HTERT RPE-1 (cell line): Measurements from ENCODE around the gene MZT2B.
"Not testable (repeated sequence)": the region's sequence is repeated elsewhere in the genome, so short reads cannot be mapped to it uniquely, and the experiment has no call there.

Experiments
- in situ Hi-C: fragments of 300-500 bp; cut with MboI; formaldehyde crosslinking; loops from 4 replicates; pipeline ENCODE4 v1.14.3; 2020; ENCODE audit warnings: low sequenced_read_pairs

The MZT2B gene

DNA sequence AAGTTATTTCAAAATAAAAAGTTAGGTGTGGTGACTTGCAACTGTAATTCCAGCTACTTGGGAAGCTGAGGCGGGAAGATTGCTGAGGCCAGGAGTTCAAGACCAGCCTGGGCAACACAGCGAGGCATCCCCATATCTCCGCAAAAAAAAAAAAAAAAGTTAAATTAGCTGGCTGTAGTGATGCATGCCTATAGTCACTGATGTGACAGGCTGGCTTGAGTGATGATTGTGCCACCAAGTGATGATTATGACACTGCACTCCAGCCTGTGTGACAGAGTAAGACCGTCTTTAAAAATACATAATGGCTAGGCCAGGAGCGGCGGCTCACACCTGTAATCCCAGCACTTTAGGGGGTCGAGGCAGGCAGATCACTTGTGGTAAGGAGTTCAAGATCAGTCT is 12.2 kb upstream of the MZT2B start:
- in situ Hi-C loops = no loop called here

DNA sequence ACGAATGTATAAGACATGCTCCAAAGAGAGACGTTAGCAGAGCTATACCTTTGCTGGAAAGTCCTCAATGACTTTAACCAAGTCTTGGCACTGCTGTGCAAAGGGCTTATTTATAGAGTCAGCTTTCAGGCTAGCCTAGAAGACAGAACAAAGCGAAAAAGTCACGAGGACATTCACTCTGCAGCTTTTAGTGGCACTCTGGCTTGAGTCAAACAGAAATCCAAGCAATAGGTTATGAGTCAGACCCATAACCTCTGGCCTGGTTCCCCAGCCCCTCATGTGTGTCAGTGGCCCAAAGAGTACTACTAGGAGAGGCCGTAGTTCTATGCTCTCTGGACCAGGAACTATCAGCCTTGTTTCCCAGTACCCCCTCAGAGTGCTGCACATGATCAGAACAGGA is 7.2 kb upstream of the MZT2B start:
- in situ Hi-C loops = not testable (repeated sequence)

DNA sequence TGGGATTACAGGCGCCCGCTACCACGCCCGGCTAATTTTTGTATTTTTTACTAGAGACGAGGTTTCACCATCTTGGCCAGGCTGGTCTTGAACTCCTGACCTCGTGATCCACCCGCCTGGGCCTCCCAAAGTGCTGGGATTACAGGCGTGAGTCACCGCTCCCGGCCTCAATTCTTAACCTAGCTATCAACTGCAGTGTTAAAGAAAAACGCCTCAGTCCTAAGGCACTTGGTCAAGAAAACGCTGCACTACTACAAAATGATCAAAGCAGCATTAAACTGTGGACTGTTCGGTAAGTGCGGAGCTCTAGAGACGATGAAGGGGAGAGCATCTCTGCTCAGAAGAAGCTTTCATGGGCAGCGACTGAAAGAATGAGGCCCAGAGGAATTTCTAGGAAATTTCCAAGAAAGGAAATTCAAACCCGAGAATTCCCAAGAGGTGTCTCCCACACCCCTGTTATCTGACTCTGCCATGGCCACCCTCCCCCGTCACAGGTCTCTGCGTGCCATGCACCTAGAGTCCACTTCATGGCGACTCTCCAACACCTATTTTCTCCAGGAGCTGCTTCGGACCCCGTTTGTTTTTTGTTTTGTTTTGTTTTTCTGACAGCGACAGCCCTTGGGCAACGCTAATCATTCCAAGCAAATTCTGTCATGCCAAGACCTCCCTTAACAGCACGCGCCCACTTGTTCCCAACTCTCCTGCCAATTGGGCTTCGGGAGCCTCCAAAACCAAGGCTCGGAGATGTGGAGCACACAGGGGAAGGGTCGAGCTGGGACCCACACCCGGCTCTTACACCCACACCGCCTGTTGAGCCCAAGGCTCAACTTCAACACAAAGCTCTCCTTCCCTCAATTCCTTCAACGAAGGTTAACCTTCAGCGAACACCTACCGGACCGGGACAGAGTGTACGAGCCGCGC is 1.4 kb upstream of the MZT2B start:
- in situ Hi-C loops = not testable (repeated sequence)

DNA sequence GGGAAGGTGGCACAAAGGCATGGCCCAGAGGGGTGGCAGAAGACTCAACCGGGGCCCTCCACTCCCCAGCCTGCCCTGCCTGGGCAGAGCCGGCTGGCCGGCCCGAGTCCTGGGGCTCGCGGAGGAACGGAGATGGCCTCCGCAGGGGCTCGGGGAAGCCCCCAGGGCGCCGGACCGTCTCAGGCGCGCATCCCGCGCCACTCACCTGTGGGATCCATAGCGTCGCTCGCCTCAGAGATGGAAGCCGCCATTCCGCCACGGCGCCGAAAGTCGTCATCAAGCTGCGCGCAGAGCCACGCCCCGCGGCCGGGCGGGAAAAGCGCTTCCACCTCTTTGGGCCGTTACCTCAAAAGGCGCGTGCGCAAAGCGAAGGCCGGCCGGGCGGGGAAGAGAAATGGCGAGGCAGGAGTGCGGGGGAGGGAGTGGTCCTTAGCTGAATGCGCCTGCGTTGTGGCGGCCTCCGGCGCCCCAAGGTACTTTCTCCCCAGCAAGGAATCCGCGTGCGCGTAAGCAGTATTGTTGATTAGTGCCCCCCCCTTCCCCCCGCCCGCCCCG is 660 bp upstream of the MZT2B start, which contains the start of gene SMPD4:
TSS of gene SMPD4 (minus strand) at position 278 of the 555 bp plus-strand sequence. CDS start 5,010 bp downstream, outside the sequence.
- in situ Hi-C loops = no loop called here

DNA sequence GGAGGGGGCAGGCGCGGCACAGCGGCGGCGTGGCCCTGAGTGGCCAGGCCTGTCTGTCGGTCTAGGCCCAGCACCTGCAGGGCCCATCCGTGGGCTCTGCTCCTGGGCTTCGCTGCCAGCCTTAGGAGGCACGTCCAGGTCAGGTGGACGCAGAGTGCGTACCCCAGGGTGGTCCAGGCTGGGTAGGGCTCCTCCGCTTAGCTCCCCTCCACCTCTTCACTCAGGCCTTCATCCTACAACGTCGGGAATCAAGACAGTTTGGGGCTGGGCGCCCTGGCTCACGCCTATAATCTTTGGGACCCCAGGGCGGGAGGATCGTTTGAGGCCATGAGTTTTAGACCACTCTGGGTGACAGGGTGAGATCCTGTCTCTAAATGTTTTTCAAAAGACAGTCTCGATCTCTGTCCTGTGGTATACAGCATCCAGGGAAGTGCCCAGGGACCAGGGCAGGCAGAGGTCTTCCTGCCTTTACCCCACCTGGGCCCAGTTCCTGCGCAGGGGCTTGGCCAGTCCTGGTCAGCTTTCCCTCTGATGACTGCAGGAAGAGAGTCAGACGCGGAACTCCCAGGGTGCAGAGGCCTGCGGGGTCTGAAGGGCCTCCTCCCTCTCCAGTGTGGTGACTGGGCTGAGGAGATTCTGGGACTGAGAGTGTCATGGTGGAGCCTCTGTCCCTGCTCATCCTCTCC is 907 bp downstream of the MZT2B start:
- in situ Hi-C loops = not testable (repeated sequence)

DNA sequence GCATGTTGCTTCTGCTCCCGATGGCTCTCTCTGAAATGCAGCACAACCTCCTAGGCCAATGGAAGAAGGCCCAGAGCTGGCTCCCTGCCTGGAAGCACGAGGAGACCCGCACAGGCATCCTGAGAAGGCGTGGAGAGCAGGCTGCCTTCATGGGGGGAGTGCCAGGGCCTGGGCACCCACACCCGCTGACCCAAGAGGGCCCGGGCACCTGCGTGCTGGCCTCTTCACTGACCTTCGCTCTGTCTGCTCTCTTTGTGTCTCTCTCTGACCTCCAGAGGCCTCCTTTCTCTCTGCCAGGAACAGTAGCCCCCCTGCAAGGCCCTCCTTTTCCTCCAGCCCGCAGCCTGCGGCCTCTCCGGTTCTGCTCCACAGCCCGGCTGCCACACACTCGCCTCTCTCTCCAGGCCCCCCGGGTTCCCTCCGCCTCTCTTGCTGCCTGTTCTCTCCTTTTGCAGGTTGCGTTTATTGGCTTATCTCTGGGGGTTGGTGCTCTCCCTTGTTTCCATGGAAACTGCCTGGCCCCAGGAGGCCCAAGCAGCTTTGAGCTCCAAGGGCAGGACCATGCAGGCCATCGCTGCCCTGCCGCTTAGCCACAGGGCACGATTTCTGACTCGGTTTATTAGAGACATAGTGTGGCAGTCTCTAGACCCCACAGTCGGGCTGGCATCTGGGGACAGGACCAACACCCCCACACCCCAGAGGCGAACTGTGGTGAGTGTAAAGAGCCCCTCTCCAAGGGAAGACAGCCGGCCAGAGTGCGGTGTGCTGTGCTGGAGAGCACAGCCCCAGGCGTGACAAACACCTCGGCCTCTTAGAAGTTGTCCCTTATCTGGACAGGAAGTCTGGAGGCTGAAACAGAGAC is 1.7 kb downstream of the MZT2B start:
- in situ Hi-C loops = no loop called here

DNA sequence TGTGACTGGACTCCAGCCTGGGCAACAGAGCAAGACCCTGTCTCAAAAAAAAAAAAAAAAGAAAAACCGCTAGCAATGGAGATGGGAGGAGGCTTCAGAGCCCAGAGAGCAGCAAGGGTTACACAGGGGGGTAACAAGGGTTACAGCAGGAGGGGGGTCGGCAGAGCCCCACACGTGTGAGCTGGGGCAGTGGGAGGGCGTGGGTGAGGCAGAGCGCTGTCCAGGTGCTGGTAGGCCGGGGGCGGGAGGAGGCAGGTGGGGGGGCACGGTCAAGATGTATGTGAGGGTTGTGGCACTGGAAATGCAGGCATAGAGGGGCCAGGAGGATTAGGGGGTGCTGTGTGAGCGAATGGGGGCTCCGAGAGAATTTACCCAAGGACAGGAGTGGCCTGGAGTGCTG is 3.4 kb downstream of the MZT2B start:
- in situ Hi-C loops = no loop called here

DNA sequence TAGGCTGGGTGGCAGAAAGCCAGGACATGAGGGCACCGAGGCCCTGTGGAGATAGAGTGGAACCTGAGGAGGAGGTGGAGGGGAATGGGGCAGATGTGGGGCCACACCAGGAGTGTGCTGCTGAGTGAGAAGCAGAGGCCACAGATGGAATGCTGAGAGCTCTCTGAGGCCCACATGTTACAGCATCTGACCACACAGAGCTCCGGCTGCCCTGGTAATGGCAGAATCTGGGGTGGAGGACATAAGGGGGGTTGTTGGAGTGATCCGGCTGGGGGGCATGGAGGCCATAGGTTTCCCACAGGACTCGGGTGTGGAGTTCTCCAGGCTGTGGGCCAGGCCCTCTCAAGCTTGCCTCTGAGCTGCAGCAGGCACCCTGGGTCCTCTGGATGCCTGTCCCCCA is 3.8 kb downstream of the MZT2B start:
- in situ Hi-C loops = no loop called here

DNA sequence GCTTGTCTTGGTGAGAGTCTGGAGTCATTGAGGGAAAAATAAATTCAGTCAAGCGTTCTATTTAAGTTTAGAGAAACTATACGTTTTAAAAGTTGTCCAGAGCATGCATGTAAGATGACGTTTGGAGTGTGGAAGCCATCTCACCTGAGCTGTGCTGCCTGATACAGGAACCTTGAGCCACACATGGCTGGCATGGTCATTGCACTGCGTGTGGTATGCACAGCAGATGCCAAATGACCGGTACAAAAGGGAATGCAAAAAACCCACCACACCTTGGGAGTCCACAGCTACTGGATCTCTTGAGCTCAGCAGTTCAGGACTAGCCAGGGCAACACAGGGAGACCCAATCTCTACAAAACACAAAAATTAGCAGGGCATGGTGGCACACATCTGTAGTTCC is 4.3 kb downstream of the MZT2B start:
- in situ Hi-C loops = no loop called here

DNA sequence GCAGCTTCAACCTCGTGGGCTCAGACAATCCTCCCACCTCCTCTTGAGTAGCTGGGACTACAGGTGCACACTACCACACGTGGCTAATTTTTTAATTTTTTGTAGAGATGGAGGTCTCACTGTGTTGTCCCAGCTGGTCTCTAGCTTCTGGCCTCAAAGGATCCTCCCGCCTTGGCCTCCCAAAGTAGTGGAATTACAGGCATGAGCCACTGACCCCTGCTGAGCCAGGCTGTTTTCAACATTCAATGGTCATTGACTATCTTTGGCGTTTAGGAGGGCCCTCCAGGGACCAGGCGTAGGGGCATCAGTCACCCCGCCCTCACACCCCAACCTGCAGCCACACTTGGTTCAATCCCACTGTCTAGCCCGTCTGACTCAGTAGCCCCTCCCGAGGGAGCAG is 5.2 kb downstream of the MZT2B start:
- in situ Hi-C loops = no loop called here

DNA sequence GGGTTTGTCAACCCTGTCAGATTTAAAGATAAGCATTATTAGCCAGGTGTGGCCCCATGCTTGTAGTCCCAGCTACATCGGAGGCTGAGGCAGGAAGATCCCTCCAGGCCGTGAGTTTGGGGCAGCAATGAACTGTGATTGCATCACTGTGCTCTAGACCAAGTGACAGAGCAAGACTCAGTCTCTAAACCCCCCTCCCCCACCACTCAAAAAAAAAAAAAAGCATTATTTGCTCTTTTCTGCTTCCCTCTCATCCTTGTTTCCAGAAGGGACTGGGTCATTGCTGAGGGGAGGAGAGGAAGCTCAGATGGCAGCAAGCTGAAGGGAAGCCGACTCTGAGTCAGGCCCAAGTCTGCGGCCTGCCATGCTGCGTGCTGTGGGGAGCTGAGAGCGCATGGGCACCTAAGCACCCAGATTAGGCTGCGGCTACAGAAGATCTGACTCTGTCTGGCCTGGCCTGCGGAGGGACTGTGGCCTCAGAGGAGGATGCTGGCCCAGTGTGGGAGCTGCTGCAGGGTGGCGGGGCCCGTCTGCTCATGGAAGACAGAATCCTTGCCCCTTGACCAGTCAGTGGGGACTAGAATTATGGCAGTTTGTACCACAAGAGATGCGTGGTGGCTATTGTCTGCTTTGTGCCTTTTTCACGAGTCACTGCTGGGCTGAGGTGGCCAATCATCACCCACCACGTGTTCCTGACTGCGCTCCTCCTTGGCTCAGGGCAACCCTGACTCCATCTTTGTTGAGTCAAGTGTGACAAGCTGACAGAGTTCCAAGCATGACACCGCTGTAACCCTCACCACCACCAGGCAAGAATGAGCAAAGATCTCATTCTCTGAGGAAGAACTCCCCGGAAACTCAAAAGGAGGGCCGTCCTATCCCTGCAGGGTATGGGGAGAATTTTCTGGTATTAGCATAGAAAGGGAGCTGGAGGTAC is 6.1 kb downstream of the MZT2B start:
- in situ Hi-C loops = not testable (repeated sequence)

DNA sequence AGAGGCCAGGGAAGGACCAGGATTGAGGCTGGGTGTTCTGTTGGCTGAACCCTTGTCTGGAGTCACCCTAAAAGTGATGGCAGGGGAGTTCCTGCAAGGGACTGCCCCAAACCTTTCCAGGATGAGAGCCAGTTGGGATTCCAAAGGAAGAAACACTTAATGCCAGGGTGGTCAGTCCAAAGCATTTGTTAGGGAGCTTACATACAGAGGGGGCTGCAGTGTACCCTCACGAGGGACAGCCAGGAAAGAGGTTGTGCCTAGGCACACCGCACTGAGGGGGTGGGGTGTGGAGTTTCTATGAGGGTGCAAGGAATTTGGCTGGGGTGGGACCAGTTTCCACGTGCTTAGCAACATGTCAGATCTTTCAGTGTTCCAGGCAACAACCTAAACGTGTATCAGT is 6.9 kb downstream of the MZT2B start:
- in situ Hi-C loops = not testable (repeated sequence)

DNA sequence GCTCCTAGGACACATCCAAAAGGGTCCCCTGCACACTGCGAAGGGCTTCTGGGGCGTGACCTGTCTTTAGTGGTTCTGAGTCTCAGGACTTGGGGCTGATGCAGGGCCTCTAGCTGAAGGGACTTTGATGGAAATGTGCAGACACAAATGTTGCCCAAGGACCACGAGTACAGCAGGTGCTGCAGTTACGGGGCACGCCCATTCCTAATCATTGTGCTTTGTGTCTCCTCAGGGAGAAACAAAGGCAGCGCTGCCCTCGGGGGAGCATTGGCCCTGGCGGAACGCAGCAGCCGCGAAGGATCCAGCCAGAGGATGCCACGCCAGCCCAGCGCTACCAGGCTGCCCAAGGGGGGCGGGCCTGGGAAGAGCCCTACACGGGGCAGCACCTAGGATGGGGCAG is 8.2 kb downstream of the MZT2B start:
- in situ Hi-C loops = no loop called here

DNA sequence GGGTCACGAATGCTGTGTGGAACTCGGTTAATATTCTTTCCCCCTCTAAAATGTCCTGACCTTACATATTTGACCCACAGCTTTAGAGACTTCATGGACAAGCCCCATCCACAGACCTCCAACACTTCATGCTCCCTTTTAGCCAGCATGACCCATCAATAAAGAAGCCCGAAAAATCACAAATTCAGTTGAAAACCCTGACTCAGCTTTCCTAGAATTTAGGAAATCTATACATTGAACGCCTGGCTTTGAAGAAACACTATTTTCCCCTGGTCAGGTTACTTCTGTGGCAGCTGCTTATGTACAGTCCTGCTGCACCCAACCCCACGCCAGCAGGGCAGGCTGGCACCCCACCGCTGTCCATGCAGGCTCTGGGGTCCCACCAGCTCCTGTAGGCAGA is 9.3 kb downstream of the MZT2B start:
- in situ Hi-C loops = not testable (repeated sequence)

DNA sequence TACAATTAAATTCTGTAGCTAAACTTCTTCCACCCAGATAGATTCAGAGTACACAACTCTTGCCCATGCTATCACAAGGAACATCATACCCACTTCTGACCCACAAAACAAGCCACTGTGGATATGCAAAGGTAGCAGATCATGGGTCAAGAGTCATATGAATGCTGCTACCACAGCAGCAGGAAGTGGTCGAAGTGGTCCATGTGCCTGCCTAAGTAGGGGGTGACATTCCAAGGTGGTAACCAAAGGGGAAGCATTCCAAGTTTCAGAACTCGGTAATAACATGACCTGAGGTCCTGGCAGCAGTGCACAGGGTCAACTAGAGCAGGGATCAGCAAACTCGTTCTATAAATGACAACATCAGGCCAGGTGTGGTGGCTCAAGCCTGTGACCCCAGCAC is 10.4 kb downstream of the MZT2B start:
- in situ Hi-C loops = not testable (repeated sequence)

DNA sequence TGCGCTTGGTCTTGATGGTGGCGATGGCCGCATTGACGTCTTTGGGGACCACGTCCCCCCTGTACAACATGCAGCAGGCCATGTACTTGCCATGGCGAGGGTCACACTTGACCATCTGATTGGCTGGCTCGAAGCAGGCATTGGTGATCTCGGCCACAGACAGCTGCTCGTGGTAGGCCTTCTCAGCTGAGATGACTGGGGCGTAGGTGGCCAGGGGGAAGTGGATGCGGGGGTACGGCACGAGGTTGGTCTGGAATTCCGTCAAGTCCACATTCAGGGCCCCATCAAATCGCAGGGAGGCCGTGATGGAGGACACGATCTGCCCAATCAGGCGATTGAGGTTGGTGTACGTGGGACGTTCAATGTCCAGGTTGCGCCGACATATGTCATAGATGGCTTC is 11.8 kb downstream of the MZT2B start:
- in situ Hi-C loops = not testable (repeated sequence)

DNA sequence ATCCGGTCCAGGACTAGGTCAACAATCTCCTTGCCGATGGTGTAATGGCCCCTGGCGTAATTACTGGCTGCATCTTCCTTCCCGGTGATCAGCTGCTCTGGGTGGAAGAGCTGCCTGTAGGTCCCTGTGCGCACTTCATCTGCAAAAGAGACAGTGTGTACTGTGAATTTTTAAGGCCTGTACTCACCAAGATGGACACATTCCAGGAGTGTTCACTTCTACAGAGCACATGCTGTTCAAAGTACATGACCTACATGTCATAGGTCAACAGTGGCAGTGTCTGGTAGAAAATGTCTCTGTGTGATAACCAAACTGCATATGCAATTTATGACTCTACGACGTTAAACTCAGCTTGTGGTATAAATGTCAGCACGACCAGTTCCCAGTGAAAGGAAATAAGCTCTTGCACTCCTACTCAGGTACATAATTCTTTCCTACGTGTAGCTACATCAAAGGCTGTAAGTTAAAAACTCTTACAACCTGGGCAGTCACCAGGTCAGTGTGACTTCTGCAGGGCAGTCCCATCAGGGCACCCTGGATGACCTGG is 13.1 kb downstream of the MZT2B start:
- in situ Hi-C loops = not testable (repeated sequence)

DNA sequence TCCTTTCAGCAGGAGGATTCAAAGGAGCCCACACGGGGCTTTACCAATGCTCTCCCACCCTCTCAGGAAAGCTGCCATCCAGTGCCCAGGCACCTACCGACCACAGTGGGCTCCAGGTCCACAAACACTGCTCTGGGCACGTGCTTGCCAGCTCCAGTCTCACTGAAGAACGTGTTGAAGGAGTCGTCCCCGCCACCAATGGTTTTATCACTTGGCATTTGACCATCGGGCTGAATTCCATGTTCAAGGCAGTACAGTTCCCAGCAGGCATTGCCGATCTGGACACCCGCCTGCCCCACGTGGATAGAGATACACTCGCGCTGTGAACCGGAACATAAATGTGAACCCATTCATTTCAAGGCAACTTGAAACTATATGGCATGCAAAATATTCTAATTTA is 14.0 kb downstream of the MZT2B start:
- in situ Hi-C loops = not testable (repeated sequence)

DNA sequence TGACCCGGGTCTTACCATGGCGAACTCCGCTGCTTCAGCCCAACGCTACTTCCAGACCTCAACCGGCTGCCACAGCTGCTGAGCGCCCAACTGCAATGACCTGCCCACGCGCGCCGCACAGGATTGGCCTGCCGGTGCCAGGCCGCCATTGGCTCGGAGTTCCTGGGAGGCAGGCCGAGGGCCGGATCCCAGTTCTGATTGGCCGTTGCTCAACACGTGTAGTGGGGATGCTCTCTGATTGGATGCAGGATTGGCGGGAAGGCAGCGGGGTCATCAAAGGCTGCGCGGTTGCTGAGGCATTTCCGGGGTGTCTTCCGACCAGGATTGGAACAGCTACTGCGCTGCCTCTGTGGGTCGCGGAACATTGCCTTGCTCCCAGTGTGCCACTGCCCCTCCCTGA is 16.3 kb downstream of the MZT2B start, which contains the start of gene TUBA3E:
TSS of gene TUBA3E (minus strand) at position 97 of the 400 bp plus-strand sequence. CDS start at position 18, 79 bp downstream.
- in situ Hi-C loops = no loop called here
